Left renal cortex interstitium (tissue), 4 donors: ENCODE measurements around the gene PADI3. TPM values are rescaled to one million over a fixed set of nuclear protein-coding genes. Genes with fewer than 3 reads are reported as not detected.
"Not testable (repeated sequence)": the region's sequence is repeated elsewhere in the genome, so short reads cannot be mapped to it uniquely, and the experiment has no call there.

ENCODE experiments used
- DNase-seq, 4 donors: peaks; one replicate each; pipeline ENCODE4 v3.0.0-alpha.2; 2013; ENCODE audit warnings: low read depth in 4 of 4, low spot score in 2 of 4, missing footprints in 1 of 4
- polyA plus RNA-seq, 4 donors: library from polyadenylated mRNA; unstranded; fragments of 120-200 nt; gene quantifications; one replicate each; pipeline ENCODE4 v1.2.1, GENCODE V29; 2013; ENCODE audit not compliant: insufficient read length in 4 of 4

The PADI3 gene
- polyA plus RNA-seq, 4 donors: 0.11 to 0.23 (median 0.13) TPM

DNA sequence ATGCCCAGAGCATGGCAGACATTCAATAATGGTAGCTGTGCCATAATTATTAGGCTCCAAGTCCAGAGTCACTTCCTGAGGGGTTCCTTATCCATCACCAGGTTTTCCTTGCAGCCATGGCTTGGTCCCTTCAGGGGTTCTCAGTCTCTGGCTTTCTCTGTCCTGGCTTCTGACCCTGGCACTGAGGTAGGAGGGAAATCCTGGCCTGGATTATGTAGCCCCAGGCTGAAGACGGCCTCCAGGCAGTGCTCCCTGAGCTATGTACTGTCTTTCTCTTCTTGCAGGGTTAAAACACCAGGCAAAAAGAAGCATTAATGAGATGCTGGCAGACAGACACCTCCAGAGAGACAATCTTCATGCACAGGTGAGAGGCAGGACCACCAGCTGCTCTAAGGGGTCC is 9.5 kb upstream of the PADI3 start:
- DNase-seq: peak; percentile 55 to 86 (median 64)

DNA sequence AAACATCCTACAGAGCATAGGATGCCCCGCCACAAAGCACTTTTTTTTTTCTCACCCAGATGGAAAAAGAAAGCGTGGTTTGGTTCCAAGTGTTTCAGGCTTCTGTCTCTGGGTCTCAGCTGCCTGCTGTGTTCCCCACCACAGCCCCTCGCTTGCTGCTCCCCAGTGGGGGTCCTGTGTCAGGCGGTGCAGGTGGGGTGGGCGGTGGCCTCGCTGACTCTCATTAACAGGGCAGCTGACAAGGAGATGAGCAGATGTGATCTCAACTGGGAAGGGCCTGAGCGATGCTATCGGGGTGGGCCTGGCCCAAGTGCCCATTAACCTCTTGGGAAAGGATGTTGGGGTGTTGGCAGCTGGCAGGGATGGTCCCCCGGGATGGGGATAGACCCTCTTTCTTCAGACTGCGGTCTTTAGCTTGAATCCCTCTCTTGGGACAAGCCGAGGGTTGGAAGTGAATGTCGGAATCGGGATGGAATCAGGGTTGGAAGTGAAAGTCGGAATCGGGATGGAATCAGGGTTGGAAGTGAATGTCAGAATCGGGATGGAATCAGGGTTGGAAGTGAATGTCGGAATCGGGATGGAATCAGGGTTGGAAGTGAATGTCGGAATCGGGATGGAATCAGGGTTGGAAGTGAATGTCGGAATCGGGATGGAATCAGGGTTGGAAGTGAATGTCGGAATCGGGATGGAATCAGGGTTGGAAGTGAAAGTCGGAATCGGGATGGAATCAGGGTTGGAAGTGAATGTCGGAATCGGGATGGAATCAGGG is 7.7 kb upstream of the PADI3 start:
- DNase-seq: not testable (repeated sequence)

DNA sequence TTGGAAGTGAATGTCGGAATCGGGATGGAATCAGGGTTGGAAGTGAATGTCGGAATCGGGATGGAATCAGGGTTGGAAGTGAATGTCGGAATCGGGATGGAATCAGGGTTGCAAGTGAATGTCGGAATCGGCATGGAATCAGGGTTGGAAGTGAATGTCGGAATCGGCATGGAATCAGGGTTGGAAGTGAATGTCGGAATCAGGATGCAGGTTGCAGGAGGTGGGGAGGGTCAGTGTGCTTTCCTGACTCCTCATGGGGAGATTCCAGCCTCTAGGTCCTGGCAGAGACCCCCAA is 7.2 kb upstream of the PADI3 start:
- DNase-seq: not testable (repeated sequence)

GRCh38 chr1:17243274-17243673 is 5.6 kb upstream of the PADI3 start:
- no peak for DNase-seq

GRCh38 chr1:17244821-17245740 is 3.8 kb upstream of the PADI3 start:
- DNase-seq: peak in 3 of 4 donors; percentile 42 to 67 (median 50)

DNA sequence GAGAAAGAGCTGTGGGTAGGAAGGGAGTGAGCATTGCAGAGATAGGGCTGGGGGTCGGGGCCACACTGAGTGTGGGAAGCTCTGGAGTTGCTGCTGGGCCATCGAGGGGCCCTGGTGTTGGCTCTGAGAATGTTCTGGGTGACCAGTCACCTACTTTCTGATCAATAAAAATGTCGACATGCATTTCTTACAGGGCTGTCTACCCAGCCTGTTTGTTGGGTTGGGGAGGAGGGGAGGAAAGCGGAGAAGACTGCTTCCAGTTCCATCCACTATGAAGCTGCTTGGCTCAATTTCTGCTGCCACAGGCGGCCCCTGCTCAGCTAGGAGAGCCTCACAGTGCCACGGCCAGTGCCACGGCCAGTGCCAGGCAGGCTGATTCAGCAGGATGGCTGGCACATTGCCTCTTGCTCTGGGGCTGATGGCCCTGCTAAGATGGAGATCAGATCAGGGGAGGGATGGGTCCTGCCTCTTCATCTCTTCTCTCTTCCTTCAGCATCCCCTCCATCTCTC is 3.0 kb upstream of the PADI3 start:
- no peak for DNase-seq

GRCh38 chr1:17246971-17247370 is 1.9 kb upstream of the PADI3 start:
- no peak for DNase-seq

- no peak for DNase-seq
Measured at GRCh38 chr1:17250601-17251000, 1.7 kb downstream of the PADI3 start.

DNA sequence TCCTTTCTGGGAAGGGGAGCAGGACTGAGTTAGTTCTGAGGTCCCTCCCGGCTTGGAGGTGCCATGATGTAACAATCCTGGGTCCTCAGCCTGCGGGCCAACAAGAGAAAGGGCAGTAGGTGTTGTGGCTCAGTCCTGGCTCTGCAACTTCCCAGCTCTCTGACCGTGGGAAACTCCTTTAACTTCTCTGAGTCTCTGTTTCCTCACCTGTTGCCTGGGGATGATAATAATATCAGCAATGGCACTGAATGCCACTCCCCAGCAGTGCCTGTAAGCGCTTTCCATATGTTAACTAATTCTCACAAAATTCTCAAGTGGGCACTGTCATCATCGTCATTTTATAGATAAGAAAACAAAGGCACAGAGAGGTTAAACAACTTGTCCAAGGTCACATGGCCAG is 2.3 kb downstream of the PADI3 start:
- DNase-seq: no peak

DNA sequence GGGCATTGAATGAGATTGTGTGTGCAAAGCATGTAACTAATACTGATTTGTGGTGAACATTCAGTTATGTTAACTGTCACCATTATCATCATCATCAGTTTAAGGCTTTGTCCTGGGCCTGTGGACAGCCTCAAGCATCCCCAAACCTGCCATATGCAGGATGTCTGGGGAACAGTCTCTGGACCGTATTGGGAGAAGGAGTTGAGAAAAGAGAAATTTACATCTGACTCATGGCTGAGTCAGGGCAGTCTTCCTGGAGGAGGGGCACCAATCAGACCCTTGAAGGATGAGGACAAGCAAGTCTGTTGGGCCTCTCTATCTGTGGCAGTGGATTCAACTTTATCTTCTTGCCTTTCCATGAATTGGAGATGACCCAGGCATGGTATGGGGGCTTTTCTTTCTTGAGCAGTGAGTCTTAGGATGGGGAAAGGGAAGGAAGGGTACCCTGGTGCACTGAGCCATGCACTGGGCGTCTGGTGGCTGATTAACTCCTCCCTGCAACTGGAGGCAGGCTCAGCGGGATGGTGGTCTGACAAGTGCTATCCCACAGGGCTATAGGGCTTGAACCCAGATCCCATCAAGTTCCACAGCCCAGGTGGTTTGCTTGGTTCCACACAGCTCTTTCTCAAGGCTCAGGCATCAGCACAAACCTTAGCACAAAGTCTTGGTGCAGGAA is 2.9 kb downstream of the PADI3 start:
- no peak for DNase-seq

- DNase-seq: no peak
Measured at GRCh38 chr1:17255336-17255735, 6.4 kb downstream of the PADI3 start.

- DNase-seq: no peak
Measured at GRCh38 chr1:17258116-17258757, 9.3 kb downstream of the PADI3 start.

DNA sequence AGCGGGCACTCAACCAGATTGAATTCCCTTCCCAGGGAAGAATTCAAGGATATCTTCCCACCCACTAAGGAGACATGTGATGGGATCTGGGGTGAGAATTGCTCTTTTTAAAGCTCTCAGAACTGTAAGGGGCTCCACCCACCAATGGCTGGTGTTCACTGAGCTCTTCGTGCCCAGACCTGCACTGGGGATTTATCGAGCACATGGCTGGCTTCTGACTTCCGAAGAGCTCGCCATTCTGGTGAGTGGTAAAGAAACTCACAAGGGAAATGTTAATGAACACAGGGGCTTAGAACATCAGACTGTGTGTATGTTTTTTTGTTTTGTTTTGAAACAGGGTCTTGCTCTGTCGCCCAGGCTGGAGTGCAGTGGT is 9.8 kb downstream of the PADI3 start:
- no peak for DNase-seq

- DNase-seq: no peak
Measured at GRCh38 chr1:17259233-17259873, 10.5 kb downstream of the PADI3 start.

- DNase-seq: no peak
Measured at GRCh38 chr1:17260264-17260663, 11.4 kb downstream of the PADI3 start.

- DNase-seq: no peak
Measured at GRCh38 chr1:17260738-17261137, 11.8 kb downstream of the PADI3 start.

DNA sequence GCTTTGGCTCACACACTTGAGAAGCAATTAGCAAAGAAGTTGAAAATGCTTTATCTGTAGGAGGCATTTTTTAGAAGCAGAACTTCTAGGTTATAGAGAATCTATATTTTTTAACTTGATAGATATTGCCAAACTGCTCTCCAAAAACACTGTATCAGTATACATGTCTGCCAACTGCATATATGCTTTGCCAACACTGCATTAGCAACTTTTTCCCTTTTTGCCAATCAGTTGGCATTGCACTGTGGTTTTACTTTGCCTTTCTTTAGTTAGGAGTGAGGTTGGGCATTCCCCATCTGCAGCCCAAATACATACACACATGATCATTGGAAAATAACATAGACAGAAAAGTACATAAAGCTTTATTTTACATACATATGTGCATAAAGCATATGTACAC is 15.0 kb downstream of the PADI3 start:
- DNase-seq: no peak

DNA sequence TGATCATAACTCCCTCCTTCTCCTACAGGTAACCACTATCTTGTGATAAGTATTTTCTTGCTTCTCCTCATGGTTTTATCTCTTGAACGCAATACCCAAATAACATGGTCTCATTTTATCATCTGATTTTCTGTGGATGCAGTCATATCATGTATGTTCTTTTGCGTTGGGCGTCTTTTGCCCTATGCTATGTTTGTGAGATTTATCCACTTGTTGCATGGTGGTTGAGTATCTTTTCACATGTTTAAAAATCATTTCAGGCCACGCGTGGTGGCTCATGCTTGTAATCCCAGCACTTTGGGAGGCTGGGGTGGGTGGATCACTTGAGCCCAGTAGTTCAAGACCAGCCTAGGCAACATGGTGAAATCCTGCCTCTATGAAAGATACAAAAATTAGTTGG is 15.6 kb downstream of the PADI3 start:
- no peak for DNase-seq

- DNase-seq: no peak
Measured at GRCh38 chr1:17265162-17265561, 16.3 kb downstream of the PADI3 start.

DNA sequence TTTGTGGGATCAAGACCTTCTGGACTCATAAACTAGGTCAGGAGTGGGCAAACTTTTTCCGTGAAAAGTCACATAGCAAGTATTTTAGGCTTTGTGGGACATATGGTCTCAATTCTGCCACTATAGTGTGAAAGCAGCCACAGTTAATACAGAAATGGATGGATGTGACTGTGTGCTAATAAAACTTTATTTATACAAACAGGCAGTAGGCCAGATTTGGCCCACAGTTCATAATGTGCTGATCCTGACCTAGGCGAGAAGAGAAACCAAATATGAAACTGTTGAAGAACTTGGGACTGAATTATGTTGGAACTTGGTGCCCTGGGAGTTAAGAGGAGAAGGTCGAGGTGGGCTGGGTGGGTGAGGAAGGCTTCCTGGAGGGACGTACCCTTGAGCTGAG is 17.1 kb downstream of the PADI3 start:
- DNase-seq: no peak
